Medulla oblongata (tissue), 1 donor: Measurements from ENCODE around the gene DHX35.
"Not testable (repeated sequence)": the region's sequence is repeated elsewhere in the genome, so short reads cannot be mapped to it uniquely, and the experiment has no call there.

ENCODE experiments used
- DNase-seq: peaks from one replicate; pipeline ENCODE4 v3.0.0-alpha.2; 2015; ENCODE audit errors: extremely low spot score

Gene DHX35

GRCh38 chr20:38979842-38980241, 17.7 kb downstream of the DHX35 start:
- no peak for DNase-seq

GRCh38 chr20:38982291-38982690, 20.1 kb downstream of the DHX35 start:
- DNase-seq: no peak

DNA sequence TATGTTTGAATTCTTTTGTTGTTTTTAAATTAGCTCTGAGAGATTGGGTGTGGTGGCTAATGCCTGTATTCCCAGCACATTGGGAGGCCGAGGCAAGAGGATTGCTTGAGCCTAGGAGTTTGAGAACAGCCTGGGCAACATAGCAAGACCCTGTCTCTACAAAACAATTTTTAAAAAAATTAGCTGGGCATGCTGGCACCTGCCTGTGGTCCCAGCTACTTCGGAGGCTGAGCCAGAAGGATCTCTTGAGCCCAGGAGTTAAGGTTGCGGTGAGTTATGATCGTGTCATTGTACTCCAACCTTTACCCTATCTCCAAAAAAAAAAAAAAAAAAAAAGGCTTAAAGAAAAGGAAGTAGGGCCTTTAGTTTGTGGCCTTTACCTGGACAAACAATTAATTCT, 22.9 kb downstream of the DHX35 start:
- no peak for DNase-seq

DNA sequence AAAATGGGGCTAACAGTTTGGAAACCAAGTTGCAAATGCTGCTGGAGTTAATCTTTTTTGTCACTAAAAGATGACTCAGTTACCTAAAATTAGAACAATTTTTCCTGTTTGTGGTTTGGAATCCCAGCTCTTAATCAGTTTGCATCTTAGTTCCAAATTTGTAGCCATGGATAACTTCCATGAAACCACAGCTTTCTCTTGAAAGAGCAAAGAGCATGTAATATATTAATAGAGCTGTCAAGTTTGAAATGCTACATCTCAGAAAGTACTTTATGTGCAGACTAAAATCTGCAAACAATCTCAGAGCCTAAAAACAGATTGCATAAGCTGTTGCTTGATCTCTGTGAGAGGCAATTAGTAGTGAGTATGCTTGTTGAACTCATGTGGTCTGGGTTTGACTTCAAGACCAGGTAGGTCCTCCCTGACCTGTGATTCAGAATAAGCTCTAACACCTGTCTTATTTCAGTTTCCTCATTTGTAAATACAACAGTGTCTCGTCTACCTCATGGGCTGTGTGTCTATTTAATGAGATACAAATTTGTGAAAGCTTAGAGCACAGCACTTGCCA, 23.5 kb downstream of the DHX35 start:
- DNase-seq: no peak

- DNase-seq: no peak
Observed at GRCh38 chr20:38986663-38987062, 24.5 kb downstream of the DHX35 start.

- DNase-seq: no peak
Observed at GRCh38 chr20:38987777-38988176, 25.6 kb downstream of the DHX35 start.

DNA sequence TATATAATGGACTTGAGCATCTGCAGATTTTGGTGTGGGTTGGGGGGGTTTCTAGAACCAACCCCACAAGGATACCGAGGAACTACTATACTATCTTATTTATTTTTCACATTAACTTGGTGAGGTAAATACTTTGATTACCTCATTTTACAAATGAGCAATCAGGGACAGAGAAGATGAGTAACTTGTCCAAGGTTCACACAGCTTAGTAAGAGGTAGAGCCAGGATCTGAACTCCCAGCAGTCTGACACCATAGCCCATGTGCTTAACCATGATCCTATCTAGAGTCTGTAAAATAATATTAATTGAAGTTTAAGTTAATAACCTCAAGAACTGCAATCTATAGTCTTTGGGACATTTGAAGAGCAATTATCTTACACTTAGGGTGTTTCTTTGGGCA, 28.6 kb downstream of the DHX35 start:
- no peak for DNase-seq

GRCh38 chr20:38991814-38992704, 29.9 kb downstream of the DHX35 start:
- DNase-seq: no peak

GRCh38 chr20:38995536-38996044, 33.4 kb downstream of the DHX35 start:
- no peak for DNase-seq

DNA sequence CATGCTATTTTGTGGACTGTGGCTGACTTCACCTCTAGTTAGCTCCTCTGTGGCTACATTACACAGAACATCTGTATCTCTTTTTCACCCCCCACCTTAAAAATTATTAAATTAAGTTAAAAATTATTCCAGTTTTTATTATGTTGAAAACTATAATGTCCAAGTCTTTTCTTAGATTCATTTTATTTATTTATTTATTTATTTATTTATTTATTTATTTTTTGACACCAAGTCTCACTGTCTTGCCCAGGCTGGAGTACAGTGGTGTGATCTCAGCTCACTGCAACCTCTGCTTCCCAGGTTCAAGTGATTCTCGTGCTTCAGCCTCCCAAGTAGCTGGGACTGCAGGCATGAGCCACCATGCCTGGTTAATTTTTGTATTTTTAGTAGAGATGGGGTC, 34.7 kb downstream of the DHX35 start:
- DNase-seq: not testable (repeated sequence)

- DNase-seq: no peak
Observed at GRCh38 chr20:38997622-38998021, 35.5 kb downstream of the DHX35 start.

DNA sequence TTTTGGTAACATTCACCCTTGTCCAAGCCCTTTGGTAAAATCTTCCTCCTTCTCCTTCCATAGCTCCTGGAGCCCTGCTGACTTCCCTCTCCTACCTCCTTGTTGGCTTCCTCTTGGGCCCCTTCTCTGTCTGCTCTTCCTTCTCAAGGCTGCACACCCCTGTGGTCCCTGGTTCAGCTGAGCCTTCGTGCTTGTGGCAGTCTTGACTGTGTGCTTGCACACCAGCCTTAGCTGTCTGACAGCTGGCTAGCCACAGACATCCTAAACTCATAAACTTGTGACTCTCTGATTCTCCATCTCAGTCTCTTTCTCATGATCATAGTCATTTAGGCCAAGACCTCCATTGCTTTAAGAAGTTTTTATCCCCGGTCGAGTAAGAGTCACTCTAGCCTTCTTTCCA, 37.1 kb downstream of the DHX35 start:
- no peak for DNase-seq

DNA sequence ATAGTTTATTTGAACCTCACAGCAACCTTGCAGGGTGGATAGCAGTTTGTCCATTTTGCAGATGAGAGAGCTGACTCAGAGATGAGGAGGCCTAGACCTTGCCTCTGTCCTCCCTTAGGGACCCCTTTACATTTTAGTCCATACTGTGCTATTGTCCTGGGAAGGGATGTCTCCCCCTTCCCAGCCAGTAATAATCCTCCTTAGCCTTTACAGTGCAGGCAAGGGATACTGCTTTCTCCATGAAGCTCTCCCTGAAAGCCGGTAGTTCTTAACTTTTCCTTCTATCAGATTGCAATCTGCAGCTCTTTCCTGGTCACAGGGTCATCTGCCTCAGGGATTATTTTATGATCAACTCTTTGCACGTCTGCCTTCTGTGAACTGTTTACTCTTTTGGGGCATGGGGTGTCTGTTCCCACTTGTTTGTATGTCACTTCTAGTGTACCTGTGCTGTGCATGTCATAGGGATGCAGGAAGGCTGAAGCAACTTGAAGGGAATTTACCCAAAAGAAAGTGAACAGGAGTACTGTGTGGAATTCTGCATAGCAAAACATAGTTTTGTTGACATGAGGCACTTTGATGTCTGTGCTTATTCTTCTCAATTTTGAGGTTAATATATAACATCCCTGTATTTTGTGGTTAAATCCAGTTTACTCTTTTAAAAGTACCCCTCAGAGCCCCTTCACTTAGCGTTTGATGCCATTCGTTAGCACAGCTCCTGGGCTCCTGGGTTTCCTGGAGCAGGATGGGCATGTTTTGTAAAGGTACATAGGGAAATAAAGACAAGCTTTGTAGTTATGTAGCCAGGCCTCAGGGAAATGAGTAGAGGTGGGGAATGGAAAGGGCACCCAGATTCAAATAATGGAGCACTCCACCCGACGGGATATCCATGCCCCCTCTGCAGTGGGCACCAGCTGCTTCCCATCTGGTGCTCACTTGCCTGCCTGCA, 38.1 kb downstream of the DHX35 start:
- DNase-seq: no peak

DNA sequence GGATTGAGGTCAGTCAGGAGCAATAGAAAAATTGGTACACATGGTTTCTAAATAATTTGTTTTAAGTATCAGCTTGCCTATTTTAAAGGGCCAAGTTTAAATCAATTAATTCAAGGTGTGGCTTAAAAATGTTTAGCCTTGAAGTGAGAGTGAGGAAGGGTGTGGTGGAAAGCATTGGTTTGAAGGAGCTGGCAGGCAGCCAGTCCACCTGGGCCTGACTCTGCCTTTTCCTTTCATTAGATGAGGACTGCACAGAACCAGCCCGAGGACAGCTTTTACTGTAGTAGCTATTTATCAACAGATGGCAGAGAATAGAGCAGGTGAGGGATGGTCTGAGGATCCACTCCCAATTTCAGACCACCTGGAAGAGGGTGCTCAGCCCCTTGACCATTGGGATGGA, 42.4 kb downstream of the DHX35 start:
- DNase-seq: no peak

- DNase-seq: no peak
Observed at GRCh38 chr20:39009348-39009747, 47.2 kb downstream of the DHX35 start.

DNA sequence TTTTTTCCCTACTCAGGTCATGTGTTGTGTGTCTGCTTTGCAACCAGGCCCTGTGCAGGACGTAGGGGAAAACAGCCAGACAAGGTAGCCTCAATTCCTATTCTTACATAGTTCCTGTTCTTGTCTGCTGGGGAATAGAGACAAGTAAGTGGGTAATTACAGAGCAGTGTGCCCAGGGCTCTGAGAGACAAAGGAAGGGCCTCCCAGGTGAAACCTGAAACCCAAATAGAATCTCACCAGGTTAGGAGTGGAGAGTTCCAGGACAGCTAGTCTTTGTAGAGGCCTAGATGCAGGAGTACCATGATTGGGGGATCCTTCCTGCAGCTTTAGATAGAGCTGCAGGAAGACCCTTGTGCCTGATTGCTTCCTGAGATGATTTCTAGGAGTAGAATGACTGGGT, 48.4 kb downstream of the DHX35 start:
- no peak for DNase-seq

- no peak for DNase-seq
Observed at GRCh38 chr20:39013662-39014109, 51.5 kb downstream of the DHX35 start.

GRCh38 chr20:39016041-39016440, 53.9 kb downstream of the DHX35 start:
- no peak for DNase-seq

- DNase-seq: no peak
Observed at GRCh38 chr20:39016506-39016905, 54.4 kb downstream of the DHX35 start.

DNA sequence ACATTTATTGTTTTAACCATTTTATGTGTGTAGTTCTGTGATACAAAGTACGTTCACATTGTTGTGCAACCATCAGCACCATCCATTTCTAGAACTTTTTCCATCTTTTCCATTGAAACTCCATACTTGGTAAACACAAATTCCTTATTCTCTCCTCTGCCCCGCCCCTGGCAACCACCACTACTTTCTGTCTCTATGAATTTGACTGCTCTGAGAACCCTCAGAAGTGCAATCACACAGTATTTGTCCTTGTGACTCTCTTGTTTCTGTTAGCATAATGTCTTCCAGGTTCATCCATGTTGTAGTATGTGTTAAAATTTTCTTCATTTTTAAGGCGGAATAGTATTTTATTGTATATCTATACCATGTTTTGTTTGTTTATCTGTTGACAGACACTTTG, 56.9 kb downstream of the DHX35 start:
- DNase-seq: no peak

- no peak for DNase-seq
Observed at GRCh38 chr20:39019805-39020325, 57.7 kb downstream of the DHX35 start.

- DNase-seq: no peak
Observed at GRCh38 chr20:39021748-39022147, 59.6 kb downstream of the DHX35 start.
